Hepatocyte (in vitro differentiated cells): ENCODE data around the gene KCNJ13. TPM values are rescaled to one million over a fixed set of nuclear protein-coding genes. Genes with fewer than 3 reads are reported as not detected.

Experiments used
- polyA plus RNA-seq: library from polyadenylated mRNA; unstranded; fragments of >200 nt; fragmentation: Nextera tagmentation; extraction: Ambion mirVana; gene quantifications from 2 replicates; pipeline ENCODE4 v1.2.1, GENCODE V29; 2016
- small RNA-seq: library from RNA; depleted of rRNA; stranded (forward); fragments of <200 nt; gene quantifications from one replicate; pipeline ENCODE3, GENCODE V24; 2014
- total RNA-seq: library from RNA; depleted of rRNA; stranded (reverse); fragments of >200 nt; gene quantifications from 2 replicates; pipeline ENCODE4 v1.2.3, GENCODE V29; 2014

The KCNJ13 gene
- total and polyA plus RNA-seq, 2 experiments from 2014 or later = 43.1 to 56.6 TPM

Small RNAs within 50 kb of the gene (small RNA-seq; reads per million reads assigned to genes)
- not detected for gene RNU6-107P

Other genes with a start within 250 kb of the KCNJ13 start
- not detected in 2 replicates for gene CHRNG, start 236.9 kb downstream of the KCNJ13 start, total RNA-seq
- not detected in 2 replicates for gene CHRNG, start 236.9 kb downstream of the KCNJ13 start, polyA plus RNA-seq
- gene TIGD1, start 226.0 kb downstream of the KCNJ13 start, total RNA-seq = 8.7 and 9.1 TPM in 2 replicates
- gene TIGD1, start 226.0 kb downstream of the KCNJ13 start, polyA plus RNA-seq = 6.2 TPM in 2 replicates
- 76.9 and 97.3 TPM in 2 replicates for gene EIF4E2, start 225.9 kb downstream of the KCNJ13 start, total RNA-seq
- gene EIF4E2, start 225.9 kb downstream of the KCNJ13 start, polyA plus RNA-seq = 122 and 124 TPM in 2 replicates
- 3.0 and 4.2 TPM in 2 replicates for gene EFHD1, start 143.0 kb downstream of the KCNJ13 start, total RNA-seq
- gene EFHD1, start 143.0 kb downstream of the KCNJ13 start, polyA plus RNA-seq = 6.7 and 13.4 TPM in 2 replicates
- gene GIGYF2, start 79.2 kb downstream of the KCNJ13 start, total RNA-seq = 63.6 and 69.4 TPM in 2 replicates
- gene GIGYF2, start 79.2 kb downstream of the KCNJ13 start, polyA plus RNA-seq = 28.3 and 29.8 TPM in 2 replicates
- gene SNORC, start 93.7 kb upstream of the KCNJ13 start, total RNA-seq = 1.4 and 2.2 TPM in 2 replicates
- gene SNORC, start 93.7 kb upstream of the KCNJ13 start, polyA plus RNA-seq = 5.9 and 7.5 TPM in 2 replicates
- gene NGEF, start 236.7 kb upstream of the KCNJ13 start, total RNA-seq = 1.3 and 3.2 TPM in 2 replicates
- gene NGEF, start 236.7 kb upstream of the KCNJ13 start, polyA plus RNA-seq = 2.2 and 3.2 TPM in 2 replicates